Nephron (organoid): ENCODE results near the gene FPR2.

Experiments used
- H3K27ac Mint-ChIP-seq, 3 experiments: 2 replicates each; pipeline ENCODE4 v1.8.0; 2020; ENCODE audit warnings: mixed read lengths in 3 of 3, mild to moderate bottlenecking in 2 of 3, moderate library complexity in 1 of 3
- H3K27me3 Mint-ChIP-seq: 2 replicates; pipeline ENCODE4 v1.8.0; 2021; ENCODE audit warnings: low read depth, mild to moderate bottlenecking, moderate library complexity, mixed read lengths
- H3K36me3 Mint-ChIP-seq: 2 replicates; pipeline ENCODE4 v1.8.0; 2020; ENCODE audit warnings: low read depth, mixed read lengths
- H3K4me1 Mint-ChIP-seq: 2 replicates; pipeline ENCODE4 v1.8.0; 2020; ENCODE audit warnings: mixed read lengths
- H3K4me3 Mint-ChIP-seq, 3 experiments: 2 replicates each; pipeline ENCODE4 v1.8.0; 2020; ENCODE audit warnings: mild to moderate bottlenecking in 3 of 3, mixed read lengths in 3 of 3, moderate library complexity in 2 of 3
- H3K9me3 Mint-ChIP-seq: 2 replicates; pipeline ENCODE4 v1.8.0; 2020; ENCODE audit warnings: mixed read lengths
- CTCF ChIP-seq, 3 experiments: fragments of 200-600 bp; sonication (generic); IDR thresholded peaks; one replicate each; pipeline ENCODE4 v1.5.0; 2021; ENCODE audit warnings: antibody characterized with exemption in 3 of 3; ENCODE audit not compliant: unreplicated experiment in 3 of 3

The FPR2 gene

GRCh38 chr19:51788029-51788428 lies 27.0 kb downstream of the FPR2 start:
- Mint-ChIP-seq H3K27ac (no peak overlapping the region), H3K27me3 (no peaks in the 10 kb centered on the region), H3K4me1 (no peaks in the 10 kb centered on the region), H3K9me3 (peaks cover 12% of the 10 kb centered on the region), H3K4me3 (no peak overlapping the region), H3K36me3 (no peaks in the 10 kb centered on the region)
- TF ChIP-seq CTCF (IDR thresholded peaks at IDR 0.05; ENCODE audit: unreplicated experiment in 3 of 3) = no peak

GRCh38 chr19:51789061-51789795 lies 28.2 kb downstream of the FPR2 start:
- Mint-ChIP-seq H3K4me1 (no peaks in the 10 kb centered on the region), H3K4me3 (no peak overlapping the region), H3K27ac (no peak overlapping the region), H3K9me3 (peaks cover 12% of the 10 kb centered on the region), H3K27me3 (no peaks in the 10 kb centered on the region), H3K36me3 (no peaks in the 10 kb centered on the region)
- TF ChIP-seq CTCF (IDR thresholded peaks at IDR 0.05; ENCODE audit: unreplicated experiment in 3 of 3) = no peak

- no peak overlapping the region for H3K27ac Mint-ChIP-seq
These were observed 32.0 kb downstream of the FPR2 start for GRCh38 chr19:51792932-51793331.

GRCh38 chr19:51793994-51794393 lies 33.0 kb downstream of the FPR2 start:
- Mint-ChIP-seq H3K36me3 (no peaks in the 10 kb centered on the region), H3K9me3 (peaks cover 24% of the 10 kb centered on the region), H3K4me3 (no peak overlapping the region), H3K27ac (no peak overlapping the region), H3K27me3 (peaks cover 3% of the 10 kb centered on the region), H3K4me1 (peaks cover under 1% of the 10 kb centered on the region)
- no peak for TF ChIP-seq CTCF (IDR thresholded peaks at IDR 0.05; ENCODE audit: unreplicated experiment in 3 of 3)

More at GRCh38 chr19:51792932-51793331, 32.0 kb downstream of the FPR2 start:
- no peak for TF ChIP-seq CTCF (IDR thresholded peaks at IDR 0.05; ENCODE audit: unreplicated experiment in 3 of 3)
- Mint-ChIP-seq H3K36me3 (no peaks in the 10 kb centered on the region), H3K4me3 (no peak overlapping the region), H3K27me3 (peaks cover 3% of the 10 kb centered on the region), H3K9me3 (peaks cover 24% of the 10 kb centered on the region), H3K4me1 (no peaks in the 10 kb centered on the region)

- H3K9me3 Mint-ChIP-seq = peaks cover 31% of the 10 kb centered on the region
- H3K4me1 Mint-ChIP-seq = peaks cover 8% of the 10 kb centered on the region
- H3K27ac Mint-ChIP-seq = no peak within 1 kb of the TSS
- peaks cover 3% of the 10 kb centered on the region for H3K27me3 Mint-ChIP-seq
- no peak within 1 kb of the TSS for H3K4me3 Mint-ChIP-seq
- TF ChIP-seq CTCF (IDR thresholded peaks at IDR 0.05; ENCODE audit: unreplicated experiment in 3 of 3) = no peak
- H3K36me3 Mint-ChIP-seq = no peaks in the 10 kb centered on the region
These were observed 34.0 kb downstream of the FPR2 start, which contains the start of gene FPR3 for GRCh38 chr19:51794885-51795490. FPR3 (plus strand) TSS chr19:51795157; CDS start chr19:51823749, 28,592 bp downstream.
